HepG2 (cell line): ENCODE data around the gene NPHP4.

Experiments used
- POLR2AphosphoS2 ChIP-seq: IDR thresholded peaks from 2 replicates; pipeline ENCODE4 v1.6.1; 2011; ENCODE audit warnings: low read depth, low read length, improper control_type of control experiment
- ZBTB21 ChIP-seq: sonication (generic); formaldehyde crosslinking; IDR thresholded peaks from 2 replicates; pipeline ENCODE4 v1.4.0; 2020; ENCODE audit warnings: missing genetic modification reagents
- TF ChIP-seq, protein P1 (sequence below), 2 experiments: fragments of 450-650 bp in 1 of 2; sonication (generic) in 1 of 2; formaldehyde crosslinking in 1 of 2; IDR thresholded peaks; 2 replicates each; pipeline versions ENCODE4 v1.6.1 to v1.8.0; 2016 to 2022; ENCODE audit warnings: antibody characterized with exemption in 1 of 2, mild to moderate bottlenecking in 1 of 2, missing genetic modification reagents in 1 of 2

GRCh38 chr1:5980314-5981008, 11.8 kb downstream of the NPHP4 start:
- TF ChIP-seq, protein P1, sequence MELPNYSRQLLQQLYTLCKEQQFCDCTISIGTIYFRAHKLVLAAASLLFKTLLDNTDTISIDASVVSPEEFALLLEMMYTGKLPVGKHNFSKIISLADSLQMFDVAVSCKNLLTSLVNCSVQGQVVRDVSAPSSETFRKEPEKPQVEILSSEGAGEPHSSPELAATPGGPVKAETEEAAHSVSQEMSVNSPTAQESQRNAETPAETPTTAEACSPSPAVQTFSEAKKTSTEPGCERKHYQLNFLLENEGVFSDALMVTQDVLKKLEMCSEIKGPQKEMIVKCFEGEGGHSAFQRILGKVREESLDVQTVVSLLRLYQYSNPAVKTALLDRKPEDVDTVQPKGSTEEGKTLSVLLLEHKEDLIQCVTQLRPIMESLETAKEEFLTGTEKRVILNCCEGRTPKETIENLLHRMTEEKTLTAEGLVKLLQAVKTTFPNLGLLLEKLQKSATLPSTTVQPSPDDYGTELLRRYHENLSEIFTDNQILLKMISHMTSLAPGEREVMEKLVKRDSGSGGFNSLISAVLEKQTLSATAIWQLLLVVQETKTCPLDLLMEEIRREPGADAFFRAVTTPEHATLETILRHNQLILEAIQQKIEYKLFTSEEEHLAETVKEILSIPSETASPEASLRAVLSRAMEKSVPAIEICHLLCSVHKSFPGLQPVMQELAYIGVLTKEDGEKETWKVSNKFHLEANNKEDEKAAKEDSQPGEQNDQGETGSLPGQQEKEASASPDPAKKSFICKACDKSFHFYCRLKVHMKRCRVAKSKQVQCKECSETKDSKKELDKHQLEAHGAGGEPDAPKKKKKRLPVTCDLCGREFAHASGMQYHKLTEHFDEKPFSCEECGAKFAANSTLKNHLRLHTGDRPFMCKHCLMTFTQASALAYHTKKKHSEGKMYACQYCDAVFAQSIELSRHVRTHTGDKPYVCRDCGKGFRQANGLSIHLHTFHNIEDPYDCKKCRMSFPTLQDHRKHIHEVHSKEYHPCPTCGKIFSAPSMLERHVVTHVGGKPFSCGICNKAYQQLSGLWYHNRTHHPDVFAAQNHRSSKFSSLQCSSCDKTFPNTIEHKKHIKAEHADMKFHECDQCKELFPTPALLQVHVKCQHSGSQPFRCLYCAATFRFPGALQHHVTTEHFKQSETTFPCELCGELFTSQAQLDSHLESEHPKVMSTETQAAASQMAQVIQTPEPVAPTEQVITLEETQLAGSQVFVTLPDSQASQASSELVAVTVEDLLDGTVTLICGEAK (IDR thresholded peaks at IDR 0.05), result no peak
- TF ChIP-seq, protein P1 (CRISPR knock-in tag; IDR thresholded peaks at IDR 0.05), result no peak
- TF ChIP-seq POLR2AphosphoS2 (no peak), ZBTB21 (CRISPR knock-in tag) (no peak)
